GM21367 (cell line): ENCODE results near the gene GRK4.

ENCODE experiments used
- ATAC-seq: cut with Tn5 transposase; IDR thresholded peaks from one replicate; pipeline ENCODE4 v1.9.1; 2021; ENCODE audit not compliant: unreplicated experiment

GRK4 gene

GRCh38 chr4:3010998-3011397, 47.6 kb downstream of the GRK4 start:
- no peak for ATAC-seq

- ATAC-seq: no peak
These were observed 48.3 kb downstream of the GRK4 start for GRCh38 chr4:3011456-3012220.

- ATAC-seq: no peak
These were observed 50.0 kb downstream of the GRK4 start for GRCh38 chr4:3013323-3013722.

GRCh38 chr4:3013839-3014350, 50.5 kb downstream of the GRK4 start:
- no peak for ATAC-seq

GRCh38 chr4:3016961-3017360, 53.6 kb downstream of the GRK4 start:
- ATAC-seq: no peak

GRCh38 chr4:3017504-3017903, 54.1 kb downstream of the GRK4 start:
- ATAC-seq: no peak

- no peak for ATAC-seq
These were observed 55.9 kb downstream of the GRK4 start for GRCh38 chr4:3019145-3019846.

- ATAC-seq: no peak
These were observed 57.8 kb downstream of the GRK4 start for GRCh38 chr4:3021127-3021526.

GRCh38 chr4:3021627-3022026, 58.3 kb downstream of the GRK4 start:
- ATAC-seq: no peak

- ATAC-seq: no peak
These were observed 58.7 kb downstream of the GRK4 start for GRCh38 chr4:3022112-3022511.

- no peak for ATAC-seq
These were observed 59.3 kb downstream of the GRK4 start for GRCh38 chr4:3022651-3023050.

GRCh38 chr4:3025881-3026280, 62.5 kb downstream of the GRK4 start:
- no peak for ATAC-seq

- no peak for ATAC-seq
These were observed 63.2 kb downstream of the GRK4 start for GRCh38 chr4:3026540-3026939.

GRCh38 chr4:3029464-3029863, 66.1 kb downstream of the GRK4 start:
- no peak for ATAC-seq

- ATAC-seq: no peak
These were observed 67.4 kb downstream of the GRK4 start for GRCh38 chr4:3030566-3031356.

- ATAC-seq: no peak
These were observed 68.1 kb downstream of the GRK4 start for GRCh38 chr4:3031357-3032082.

GRCh38 chr4:3034231-3034630, 70.9 kb downstream of the GRK4 start:
- ATAC-seq: no peak

- no peak for ATAC-seq
These were observed 71.9 kb downstream of the GRK4 start for GRCh38 chr4:3035249-3035648.

- no peak for ATAC-seq
These were observed 72.3 kb downstream of the GRK4 start for GRCh38 chr4:3035674-3036073.

- no peak for ATAC-seq
These were observed 73.0 kb downstream of the GRK4 start for GRCh38 chr4:3036131-3036952.
